ENCODE results near the gene RIPPLY2.
"Not testable (repeated sequence)": the region's sequence is repeated elsewhere in the genome, so short reads cannot be mapped to it uniquely, and the experiment has no call there.

The RIPPLY2 gene

GRCh38 chr6:83893024-83893423 is 39.9 kb downstream of the RIPPLY2 start:
- Histone ChIP-seq H3K9ac (ENCODE audit: low read depth in 1 of 2, low read length in 2 of 2) (no peak overlapping the region), H3K27me3 (ENCODE audit: control insufficient read depth in 1 of 2, insufficient read depth in 2 of 2, low read length in 2 of 2) (no peaks in the 10 kb centered on the region), H3K4me1 (ENCODE audit: control insufficient read depth in 1 of 2, insufficient read depth in 2 of 2, low read length in 2 of 2) (no peaks in the 10 kb centered on the region), H3K4me3 (ENCODE audit: low read depth in 1 of 2, low read length in 2 of 2) (no peak overlapping the region), H3K36me3 (ENCODE audit: control insufficient read depth in 1 of 2, insufficient read depth in 2 of 2, low read length in 2 of 2) (no peaks in the 10 kb centered on the region), H3K9me3 (ENCODE audit: control insufficient read depth in 1 of 2, low read length in 2 of 2) (peaks cover 0 to 3% of the 10 kb centered on the region in 2 donors), H3K27ac (ENCODE audit: low read depth, low read length) (no peak overlapping the region)

- not testable (repeated sequence) for H3K36me3 ChIP-seq (ENCODE audit: control insufficient read depth in 1 of 2, insufficient read depth in 2 of 2, low read length in 2 of 2); H3K27me3 ChIP-seq (ENCODE audit: control insufficient read depth in 1 of 2, insufficient read depth in 2 of 2, low read length in 2 of 2); H3K9ac ChIP-seq (ENCODE audit: low read depth in 1 of 2, low read length in 2 of 2); H3K4me3 ChIP-seq (ENCODE audit: low read depth in 1 of 2, low read length in 2 of 2); H3K9me3 ChIP-seq (ENCODE audit: control insufficient read depth in 1 of 2, low read length in 2 of 2); H3K27ac ChIP-seq (ENCODE audit: low read depth, low read length); H3K4me1 ChIP-seq (ENCODE audit: control insufficient read depth in 1 of 2, insufficient read depth in 2 of 2, low read length in 2 of 2)
Measured at GRCh38 chr6:83897094-83897493, 43.9 kb downstream of the RIPPLY2 start.

GRCh38 chr6:83901624-83902023 is 48.5 kb downstream of the RIPPLY2 start:
- Histone ChIP-seq H3K4me1 (ENCODE audit: control insufficient read depth in 1 of 2, insufficient read depth in 2 of 2, low read length in 2 of 2) (no peaks in the 10 kb centered on the region), H3K4me3 (ENCODE audit: low read depth in 1 of 2, low read length in 2 of 2) (no peak overlapping the region), H3K9me3 (ENCODE audit: control insufficient read depth in 1 of 2, low read length in 2 of 2) (no peaks in the 10 kb centered on the region), H3K9ac (ENCODE audit: low read depth in 1 of 2, low read length in 2 of 2) (no peak overlapping the region), H3K27me3 (ENCODE audit: control insufficient read depth in 1 of 2, insufficient read depth in 2 of 2, low read length in 2 of 2) (no peaks in the 10 kb centered on the region), H3K27ac (ENCODE audit: low read depth, low read length) (no peak overlapping the region), H3K36me3 (ENCODE audit: control insufficient read depth in 1 of 2, insufficient read depth in 2 of 2, low read length in 2 of 2) (no peaks in the 10 kb centered on the region)

- Histone ChIP-seq H3K27ac (ENCODE audit: low read depth, low read length) (no peak overlapping the region), H3K9me3 (ENCODE audit: control insufficient read depth in 1 of 2, low read length in 2 of 2) (no peaks in the 10 kb centered on the region), H3K4me3 (ENCODE audit: low read depth in 1 of 2, low read length in 2 of 2) (no peak overlapping the region), H3K27me3 (ENCODE audit: control insufficient read depth in 1 of 2, insufficient read depth in 2 of 2, low read length in 2 of 2) (no peaks in the 10 kb centered on the region), H3K9ac (ENCODE audit: low read depth in 1 of 2, low read length in 2 of 2) (no peak overlapping the region), H3K36me3 (ENCODE audit: control insufficient read depth in 1 of 2, insufficient read depth in 2 of 2, low read length in 2 of 2) (no peaks in the 10 kb centered on the region), H3K4me1 (ENCODE audit: control insufficient read depth in 1 of 2, insufficient read depth in 2 of 2, low read length in 2 of 2) (no peaks in the 10 kb centered on the region)
Measured at GRCh38 chr6:83904395-83904794, 51.2 kb downstream of the RIPPLY2 start.

- no peak overlapping the region for H3K9ac ChIP-seq (ENCODE audit: low read depth in 1 of 2, low read length in 2 of 2)
Measured at GRCh38 chr6:83905648-83906047, 52.5 kb downstream of the RIPPLY2 start.

More at GRCh38 chr6:83905648-83906047, 52.5 kb downstream of the RIPPLY2 start:
- Histone ChIP-seq H3K27ac (ENCODE audit: low read depth, low read length) (no peak overlapping the region), H3K27me3 (ENCODE audit: control insufficient read depth in 1 of 2, insufficient read depth in 2 of 2, low read length in 2 of 2) (no peaks in the 10 kb centered on the region), H3K9me3 (ENCODE audit: control insufficient read depth in 1 of 2, low read length in 2 of 2) (no peaks in the 10 kb centered on the region), H3K36me3 (ENCODE audit: control insufficient read depth in 1 of 2, insufficient read depth in 2 of 2, low read length in 2 of 2) (no peaks in the 10 kb centered on the region), H3K4me3 (ENCODE audit: low read depth in 1 of 2, low read length in 2 of 2) (no peak overlapping the region), H3K4me1 (ENCODE audit: control insufficient read depth in 1 of 2, insufficient read depth in 2 of 2, low read length in 2 of 2) (no peaks in the 10 kb centered on the region)

Measured in duodenal mucosa (tissue), 2 donors.